ENCODE data around the gene NUDT19. TPM values are rescaled to one million over a fixed set of nuclear protein-coding genes. Genes with fewer than 3 reads are reported as not detected.
"Not testable (repeated sequence)": the region's sequence is repeated elsewhere in the genome, so short reads cannot be mapped to it uniquely, and the experiment has no call there.

The NUDT19 gene
- total RNA-seq, 1 donor from 2014 or later, result 17.3 TPM

DNA sequence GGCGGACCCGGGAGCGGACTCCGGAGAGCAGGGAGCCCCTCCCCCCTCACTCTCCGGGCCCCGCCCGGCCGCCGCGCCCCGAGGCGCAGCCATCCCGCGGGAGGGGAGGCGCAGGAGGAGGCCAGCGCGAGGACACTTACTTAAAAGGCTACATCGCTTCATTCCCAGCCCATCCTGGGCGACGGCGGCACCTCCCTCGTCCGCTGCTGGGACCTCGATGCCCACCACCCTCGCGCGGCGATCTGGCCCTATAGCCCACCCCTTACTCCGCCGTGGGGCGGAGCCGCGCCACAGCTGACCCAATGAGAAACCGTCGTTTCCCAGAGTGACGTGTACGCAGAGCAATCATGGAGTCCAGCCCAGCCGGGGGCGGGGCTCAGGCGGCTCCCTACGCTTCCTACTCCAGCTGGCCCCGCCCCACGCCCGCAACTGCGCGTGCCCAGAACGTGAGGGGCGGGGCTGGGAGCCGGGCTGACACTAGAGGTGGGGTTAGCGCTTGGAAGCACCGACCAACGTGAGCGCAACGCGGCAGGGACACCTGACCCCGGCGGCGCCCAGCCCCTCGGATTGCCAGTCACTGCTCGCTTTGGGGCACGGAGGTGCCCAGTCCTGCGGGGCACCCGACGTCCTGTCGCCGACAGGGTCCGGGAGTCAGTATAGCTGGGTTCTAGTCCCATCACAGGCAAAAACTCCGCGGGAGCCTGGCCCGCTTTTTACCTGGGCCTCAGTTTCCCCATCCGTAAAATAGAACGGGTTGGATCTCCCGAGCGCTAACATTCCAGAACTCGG lies 16.5 kb upstream of the NUDT19 start, which contains the start of gene ANKRD27:
ANKRD27 (minus strand) TSS at position 250 of the 789 bp plus-strand sequence. CDS start 16,165 bp downstream, outside the sequence.
- intact Hi-C loops (cut with micrococcal nuclease), result loop anchor here (1.0 to 10.0 kb wide), 6 partner anchors 16 to 1463 kb away; partner anchors contain the start of genes DPY19L3, NUDT19, PDCD5 and ZNF507

DNA sequence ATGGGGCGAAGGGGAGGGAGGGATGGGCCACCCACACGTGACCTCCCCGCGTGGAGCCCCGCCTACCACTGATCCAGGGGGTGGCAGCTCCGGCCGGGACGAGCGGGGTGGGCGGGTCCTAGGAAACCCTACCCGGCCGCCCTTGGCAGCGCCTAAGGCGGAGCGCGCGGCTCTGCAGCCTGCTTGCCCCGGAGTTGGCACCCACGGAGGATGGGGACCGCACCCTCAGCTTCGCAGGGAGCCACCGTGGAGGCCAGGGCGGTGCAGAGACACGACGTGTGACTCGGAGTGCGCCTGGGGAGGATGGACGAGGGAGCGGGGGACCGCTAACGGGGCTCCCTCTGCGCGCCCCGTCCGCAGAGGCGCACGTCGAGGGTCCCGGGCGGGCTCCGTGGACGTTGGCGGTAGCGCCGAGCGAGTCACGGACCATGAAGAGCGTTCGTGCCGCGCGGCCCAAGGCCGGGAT lies 15.9 kb upstream of the NUDT19 start, which contains the start of gene RGS9BP:
RGS9BP (plus strand) TSS at position 129 of the 466 bp plus-strand sequence. CDS start 416 bp downstream, outside the sequence.
- intact Hi-C loops (cut with micrococcal nuclease), result loop anchor here (1.0 to 10.0 kb wide), 6 partner anchors 16 to 1463 kb away; partner anchors contain the start of genes DPY19L3, NUDT19, PDCD5 and ZNF507

DNA sequence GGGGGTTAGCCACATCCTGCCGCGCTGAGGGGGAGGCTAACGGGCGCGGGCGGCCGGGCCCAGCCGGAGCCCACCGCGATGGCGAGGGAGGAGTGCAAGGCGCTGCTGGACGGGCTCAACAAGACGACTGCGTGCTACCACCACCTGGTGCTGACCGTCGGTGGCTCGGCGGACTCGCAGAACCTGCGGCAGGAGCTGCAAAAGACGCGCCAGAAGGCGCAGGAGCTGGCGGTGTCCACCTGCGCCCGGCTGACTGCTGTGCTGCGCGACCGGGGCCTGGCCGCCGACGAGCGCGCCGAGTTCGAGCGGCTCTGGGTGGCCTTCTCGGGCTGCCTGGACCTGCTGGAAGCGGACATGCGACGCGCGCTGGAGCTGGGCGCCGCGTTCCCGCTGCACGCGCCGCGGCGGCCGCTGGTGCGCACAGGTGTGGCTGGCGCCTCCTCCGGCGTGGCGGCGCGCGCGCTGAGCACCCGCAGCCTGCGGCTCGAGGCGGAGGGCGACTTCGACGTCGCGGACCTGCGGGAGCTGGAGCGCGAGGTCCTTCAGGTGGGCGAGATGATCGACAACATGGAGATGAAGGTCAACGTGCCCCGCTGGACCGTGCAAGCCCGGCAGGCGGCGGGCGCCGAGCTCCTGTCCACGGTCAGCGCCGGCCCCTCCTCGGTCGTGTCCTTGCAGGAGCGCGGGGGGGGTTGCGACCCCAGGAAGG lies 15.3 kb upstream of the NUDT19 start:
- intact Hi-C loops (cut with micrococcal nuclease), result loop anchor here (5.0 to 10.0 kb wide), 3 partner anchors 332 to 1464 kb away; partner anchors contain the start of gene ZNF507

DNA sequence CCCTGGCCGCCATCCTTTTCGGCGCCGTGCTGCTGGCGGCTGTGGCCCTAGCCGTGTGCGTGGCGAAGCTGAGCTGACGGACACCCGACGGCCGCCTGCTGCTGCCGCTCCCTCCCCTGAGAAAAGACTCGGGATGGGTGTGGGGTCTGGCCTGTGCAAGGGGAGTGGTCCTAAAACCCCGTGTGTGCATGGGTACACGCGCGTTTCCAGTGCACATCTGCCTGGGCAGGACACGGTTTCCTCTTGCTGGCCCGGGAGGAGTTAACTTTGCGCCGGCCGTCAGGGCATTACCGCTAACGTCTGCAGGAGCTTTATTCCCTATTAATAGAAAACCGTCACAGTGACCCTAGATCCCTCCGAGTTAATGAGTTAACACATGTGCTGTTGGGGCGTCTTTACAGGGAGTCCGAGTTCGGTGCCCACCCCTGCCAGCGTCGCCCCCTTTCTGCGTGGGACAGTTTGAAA lies 14.7 kb upstream of the NUDT19 start:
- intact Hi-C loops (cut with micrococcal nuclease), result loop anchor here (5.0 to 10.0 kb wide), 3 partner anchors 332 to 1465 kb away; partner anchors contain the start of gene ZNF507

DNA sequence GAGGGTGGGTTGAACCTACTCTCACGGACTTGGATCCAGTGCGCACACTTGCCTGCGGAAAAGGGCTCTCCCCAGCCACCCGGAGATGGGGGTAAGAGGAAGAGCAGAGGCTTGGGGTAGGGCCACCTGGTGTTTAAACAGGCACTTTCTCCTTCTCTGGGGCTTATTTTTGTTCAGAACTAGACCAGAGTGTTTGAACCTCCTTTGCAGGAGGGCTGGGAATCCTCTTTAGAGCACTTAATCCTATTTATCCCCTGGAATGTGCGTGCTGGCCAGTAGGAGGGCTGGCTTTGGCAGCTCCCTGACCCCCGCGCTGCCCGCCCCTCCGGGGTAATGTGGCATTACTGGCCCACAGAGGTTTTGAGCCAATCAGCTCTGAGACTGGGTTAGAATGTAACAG lies 14.0 kb upstream of the NUDT19 start:
- intact Hi-C loops (cut with micrococcal nuclease), result loop anchor here (5.0 to 10.0 kb wide), 3 partner anchors 333 to 1465 kb away; partner anchors contain the start of gene ZNF507

DNA sequence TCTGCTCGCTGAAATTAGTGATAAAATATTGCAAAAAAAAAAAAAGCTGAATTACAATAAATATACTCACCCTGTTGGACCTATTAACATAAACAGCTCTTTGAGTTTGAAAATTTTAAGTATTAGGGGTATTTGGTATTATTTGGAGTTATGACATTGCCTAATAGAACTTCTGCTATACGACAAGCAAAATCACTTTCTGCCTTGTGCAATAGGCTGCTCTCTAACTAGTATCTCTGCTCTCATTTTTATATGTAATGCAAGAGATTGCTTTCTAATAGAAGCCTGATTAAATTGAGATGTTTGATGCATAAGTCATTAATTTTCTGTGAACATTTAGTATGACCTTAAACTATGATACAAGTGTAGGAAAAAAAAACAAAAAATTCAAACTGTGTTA lies 10.6 kb upstream of the NUDT19 start:
- intact Hi-C loops (cut with micrococcal nuclease), result no loop called here

DNA sequence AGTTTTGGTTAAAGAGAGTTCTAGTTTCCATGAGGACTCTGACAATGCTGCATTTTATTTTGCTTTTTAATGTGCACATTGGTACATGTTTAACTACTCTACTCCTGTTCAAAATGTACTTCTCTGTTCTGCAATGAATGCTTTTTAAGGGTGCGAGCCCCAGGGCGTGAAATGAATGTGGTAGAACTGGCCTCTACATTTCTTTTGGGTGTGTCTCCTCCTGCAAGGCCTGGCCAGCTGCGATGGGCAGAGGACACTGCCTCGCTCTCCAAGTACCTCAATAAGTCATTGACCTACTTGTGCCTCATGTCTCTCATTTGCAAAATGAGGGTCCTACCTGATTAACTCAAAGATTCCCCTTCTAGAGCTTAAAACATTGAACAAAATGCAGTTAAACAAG lies 9.3 kb upstream of the NUDT19 start:
- intact Hi-C loops (cut with micrococcal nuclease), result no loop called here

DNA sequence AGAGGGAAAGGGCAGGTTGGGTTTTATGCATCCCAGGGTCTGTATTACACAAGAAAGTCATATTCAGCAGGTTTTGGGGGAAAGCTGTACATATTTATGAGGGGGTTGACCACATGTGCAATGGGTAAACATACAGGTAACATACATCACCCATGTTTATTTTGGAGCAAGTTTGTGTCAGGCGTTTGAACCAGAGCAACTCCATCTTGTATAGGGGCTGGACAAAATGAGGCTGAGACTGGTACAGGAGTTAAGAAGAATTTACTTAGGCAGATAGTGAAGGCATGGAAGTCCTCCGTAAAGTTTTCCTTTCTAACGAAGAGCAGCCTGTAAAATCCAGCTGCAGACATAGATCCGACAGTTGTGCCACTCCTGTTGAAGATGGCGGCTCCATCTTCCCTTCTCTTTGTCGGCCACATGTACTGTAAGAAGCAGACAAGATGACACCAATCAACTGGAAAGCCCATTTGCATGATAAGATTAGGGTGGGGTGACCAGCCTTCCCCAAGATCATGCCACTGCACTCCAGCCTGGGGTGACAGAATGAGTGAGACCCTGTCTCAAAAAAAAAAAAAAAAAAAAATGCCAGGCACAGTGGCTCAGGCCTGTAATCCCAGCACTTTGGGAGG lies 4.7 kb upstream of the NUDT19 start:
- intact Hi-C loops (cut with micrococcal nuclease), result no loop called here

DNA sequence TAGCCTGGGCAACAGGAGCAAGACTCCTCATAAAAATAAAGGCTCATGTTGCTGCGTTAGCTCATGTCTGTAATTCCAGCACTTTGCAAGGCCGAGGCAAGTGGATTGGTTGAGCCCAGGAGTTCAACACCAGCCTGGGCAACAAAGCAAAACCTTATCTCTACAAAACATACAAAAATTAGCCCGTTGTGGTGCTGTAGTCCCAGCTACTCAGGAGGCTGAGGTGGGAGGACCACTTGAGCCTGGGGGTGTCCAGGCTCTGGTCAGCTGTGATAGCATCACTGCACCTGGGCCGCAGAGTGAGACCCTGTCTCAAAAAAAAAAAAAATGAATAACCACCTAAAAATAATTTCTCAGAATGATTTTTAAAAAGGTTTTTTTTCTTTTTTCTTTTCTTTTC lies 3.9 kb upstream of the NUDT19 start:
- intact Hi-C loops (cut with micrococcal nuclease), result no loop called here

DNA sequence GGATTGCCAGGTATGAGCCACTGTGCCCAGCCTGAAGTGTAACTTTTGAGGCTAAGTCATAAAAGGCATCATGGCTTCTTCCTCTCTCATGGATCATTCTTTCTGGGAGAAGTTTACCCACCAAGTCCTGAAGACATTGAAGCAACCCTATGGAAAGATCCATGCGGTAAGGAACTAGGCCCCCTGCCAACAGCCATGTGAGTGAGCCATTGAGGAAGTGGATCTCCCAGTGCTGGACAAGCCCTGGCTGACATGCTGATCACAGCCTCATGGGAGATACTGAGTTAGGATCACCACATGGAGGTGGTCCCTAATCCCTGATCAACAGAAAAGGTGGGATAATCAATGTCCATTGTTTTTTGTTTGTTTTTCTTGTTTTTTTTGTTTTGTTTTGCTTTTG lies 3.3 kb upstream of the NUDT19 start:
- intact Hi-C loops (cut with micrococcal nuclease), result no loop called here

DNA sequence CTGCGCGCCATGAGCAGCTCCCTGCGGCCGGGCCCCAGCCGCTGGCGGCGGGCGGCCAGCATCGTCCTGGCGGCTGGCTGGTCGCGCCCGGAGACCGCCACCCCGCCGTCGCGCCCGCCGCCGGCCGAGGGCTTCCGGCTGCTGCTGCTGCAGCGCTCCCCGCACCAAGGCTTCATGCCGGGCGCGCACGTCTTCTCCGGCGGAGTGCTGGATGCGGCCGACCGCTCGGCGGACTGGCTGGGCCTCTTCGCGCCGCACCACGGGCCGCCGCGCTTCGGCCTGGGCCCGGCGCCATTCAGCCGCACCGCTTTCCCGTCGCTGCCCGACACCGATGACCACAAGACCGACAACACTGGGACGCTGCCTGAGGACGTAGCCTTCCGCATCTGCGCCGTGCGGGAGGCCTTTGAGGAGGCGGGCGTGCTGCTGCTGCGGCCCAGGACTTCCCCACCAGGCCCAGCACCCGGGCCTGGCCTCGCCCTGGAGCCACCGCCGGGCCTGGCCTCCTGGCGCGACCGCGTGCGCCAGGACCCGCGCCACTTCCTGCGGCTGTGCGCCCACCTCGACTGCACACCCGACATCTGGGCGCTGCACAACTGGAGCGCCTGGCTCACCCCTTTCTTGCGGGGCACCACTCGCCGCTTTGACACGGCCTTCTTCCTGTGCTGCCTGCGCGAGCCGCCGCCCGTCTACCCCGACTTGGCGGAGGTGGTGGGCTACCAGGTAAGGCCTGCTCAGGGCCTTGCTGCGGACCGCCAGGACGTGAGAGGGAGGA lies 518 bp downstream of the NUDT19 start:
- intact Hi-C loops (cut with micrococcal nuclease), result loop anchor here (1.0 to 5.0 kb wide), 6 partner anchors 17 to 1105 kb away; partner anchors contain the start of genes ANKRD27, KCTD15, PDCD5 and RGS9BP

DNA sequence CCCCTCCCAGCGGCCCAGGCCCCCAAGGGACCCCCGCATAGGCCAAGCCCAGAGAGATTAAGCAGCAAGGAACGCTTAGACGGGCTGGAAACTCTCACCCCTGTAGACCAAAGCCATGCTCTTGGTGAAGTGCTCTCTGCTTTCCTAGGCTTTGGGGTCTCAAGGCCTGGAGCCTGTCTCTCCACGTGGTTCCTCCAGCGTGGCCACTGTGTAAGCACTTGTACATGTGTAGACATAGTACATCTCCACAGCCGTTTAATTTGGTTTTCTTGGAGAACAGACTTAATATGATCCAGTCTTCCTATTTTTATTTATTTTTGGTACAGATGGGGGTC lies 1.1 kb downstream of the NUDT19 start:
- intact Hi-C loops (cut with micrococcal nuclease), result loop anchor here (2.0 to 5.0 kb wide), 5 partner anchors 100 to 1105 kb away; partner anchors contain the start of genes KCTD15, PDCD5 and ZNF507

DNA sequence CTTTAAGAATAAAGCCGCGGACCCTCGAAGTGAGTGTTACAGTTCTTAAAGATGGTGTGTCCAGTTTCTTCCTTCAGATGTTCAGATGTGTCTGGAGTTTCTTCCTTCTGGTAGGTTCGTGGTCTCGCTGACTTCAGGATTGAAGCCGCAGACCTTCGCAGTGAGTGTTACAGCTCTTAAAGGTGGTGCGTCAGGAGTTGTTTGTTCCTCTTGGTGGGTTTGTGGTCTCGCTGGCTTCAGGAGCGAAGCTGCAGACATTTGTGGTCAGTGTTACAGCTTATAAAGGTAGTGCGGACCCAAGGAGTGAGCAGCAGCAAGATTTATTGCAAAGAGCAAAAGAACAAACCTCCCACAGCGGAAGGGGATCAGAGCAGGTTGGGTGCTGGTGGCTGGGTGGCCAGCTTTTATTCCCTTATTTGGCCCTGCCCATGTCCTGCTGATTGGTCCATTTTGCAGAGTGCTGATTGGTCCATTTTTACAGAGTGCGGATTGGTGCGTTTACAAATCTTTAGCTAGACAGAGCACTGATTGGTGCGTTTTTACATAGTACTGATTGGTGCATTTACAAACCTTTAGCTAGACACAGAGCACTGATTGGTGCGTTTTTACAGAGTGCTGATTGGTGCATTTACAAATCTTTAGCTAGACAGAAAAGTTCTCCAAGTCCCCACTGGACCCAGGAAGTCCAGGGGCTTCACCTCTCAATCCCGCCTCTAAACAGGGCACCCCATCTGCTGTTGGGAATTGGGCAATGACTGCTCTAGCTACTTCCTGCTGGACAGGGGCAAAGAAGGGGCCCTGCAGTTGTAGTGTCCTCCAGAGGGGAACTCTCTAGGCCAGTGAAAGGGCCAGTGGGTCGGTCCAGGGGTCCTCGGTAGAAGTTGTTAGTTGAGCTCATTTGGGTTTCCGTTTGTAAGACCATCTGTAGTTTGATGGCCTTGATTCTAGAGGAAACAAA lies 1.8 kb downstream of the NUDT19 start:
- intact Hi-C loops (cut with micrococcal nuclease), result loop anchor here (2.0 to 5.0 kb wide), 5 partner anchors 99 to 1104 kb away; partner anchors contain the start of genes KCTD15, PDCD5 and ZNF507

DNA sequence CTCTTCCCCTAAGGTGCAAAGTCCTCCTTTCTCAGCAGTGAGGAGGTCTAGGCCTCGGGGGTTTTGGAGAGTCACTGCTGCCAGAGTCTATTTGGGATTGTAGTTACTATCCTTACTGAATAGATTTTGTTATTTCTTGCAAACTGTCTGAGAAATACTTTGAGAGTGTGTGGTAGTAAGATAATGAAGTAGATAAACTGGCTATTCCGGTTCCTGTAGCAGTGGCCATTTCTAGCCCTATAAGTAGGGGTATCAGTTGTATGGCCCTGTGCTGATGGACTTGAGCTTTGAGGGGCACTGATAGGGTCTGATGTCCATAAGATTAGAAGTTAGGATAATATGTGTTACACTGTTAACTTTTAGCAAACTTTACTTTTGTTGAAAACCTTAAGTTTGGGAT lies 2.7 kb downstream of the NUDT19 start:
- intact Hi-C loops (cut with micrococcal nuclease), result loop anchor here (5.0 kb wide), 4 partner anchors 98 to 1103 kb away; partner anchors contain the start of genes KCTD15, PDCD5 and ZNF507

DNA sequence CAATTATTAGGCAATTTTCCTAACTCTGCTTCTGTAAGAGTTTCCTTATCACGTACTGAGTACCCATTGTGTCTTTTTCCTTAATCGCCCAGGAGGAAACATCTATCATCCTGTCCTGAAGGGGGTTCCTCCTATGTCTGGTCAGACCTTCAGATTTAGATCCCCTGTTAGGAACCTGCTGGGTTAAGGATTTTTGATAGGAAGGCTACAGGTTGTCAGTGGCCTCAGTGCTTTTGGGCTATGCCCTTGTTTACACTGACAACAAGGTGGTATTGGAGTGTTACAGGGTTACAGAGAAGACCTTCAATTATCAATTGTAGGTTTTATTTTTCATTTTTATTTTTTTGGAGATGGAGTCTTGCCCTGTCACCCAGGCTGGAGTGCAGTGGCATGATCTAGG lies 3.2 kb downstream of the NUDT19 start:
- intact Hi-C loops (cut with micrococcal nuclease), result loop anchor here (5.0 kb wide), 4 partner anchors 97 to 1102 kb away; partner anchors contain the start of genes KCTD15, PDCD5 and ZNF507

DNA sequence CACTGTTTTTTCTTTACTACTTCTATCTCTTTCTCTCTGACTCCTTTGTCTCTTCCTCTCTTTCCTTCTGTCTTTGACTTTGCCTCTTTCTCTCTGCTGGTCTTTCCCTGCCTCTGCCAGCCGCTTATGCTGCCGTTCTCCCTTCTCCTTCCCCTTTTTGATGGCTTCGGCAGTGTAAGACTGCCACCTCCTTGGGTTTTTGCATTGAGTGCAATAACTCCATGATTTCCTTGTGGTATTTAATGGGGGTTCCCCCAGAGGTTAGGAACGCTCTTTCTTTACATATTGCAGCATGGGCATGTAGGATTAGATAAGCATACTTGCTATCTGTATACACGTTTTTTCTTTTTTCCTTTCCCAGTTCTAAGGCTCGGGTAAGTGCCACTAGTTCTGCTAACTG lies 3.9 kb downstream of the NUDT19 start:
- intact Hi-C loops (cut with micrococcal nuclease), result not testable (repeated sequence)

DNA sequence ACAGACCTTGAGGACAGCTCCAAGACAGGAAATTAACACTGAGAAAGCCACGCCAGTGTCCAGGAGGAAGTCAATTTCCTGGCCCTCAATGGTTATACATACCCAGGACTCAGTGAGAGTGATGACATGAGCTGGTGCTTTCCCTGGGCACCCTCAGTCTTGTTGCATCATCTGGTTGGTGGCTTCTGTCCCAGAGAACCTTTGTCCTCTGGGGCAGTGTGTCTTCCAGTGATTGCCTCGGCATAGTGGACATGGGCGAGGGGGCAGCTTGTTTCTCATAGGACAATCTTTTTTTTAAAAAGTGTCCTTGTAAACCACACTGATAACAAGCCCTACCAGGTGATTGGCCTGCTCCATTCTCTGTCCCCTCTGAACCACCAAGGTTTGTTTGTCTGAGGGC lies 5.2 kb downstream of the NUDT19 start:
- intact Hi-C loops (cut with micrococcal nuclease), result not testable (repeated sequence)

DNA sequence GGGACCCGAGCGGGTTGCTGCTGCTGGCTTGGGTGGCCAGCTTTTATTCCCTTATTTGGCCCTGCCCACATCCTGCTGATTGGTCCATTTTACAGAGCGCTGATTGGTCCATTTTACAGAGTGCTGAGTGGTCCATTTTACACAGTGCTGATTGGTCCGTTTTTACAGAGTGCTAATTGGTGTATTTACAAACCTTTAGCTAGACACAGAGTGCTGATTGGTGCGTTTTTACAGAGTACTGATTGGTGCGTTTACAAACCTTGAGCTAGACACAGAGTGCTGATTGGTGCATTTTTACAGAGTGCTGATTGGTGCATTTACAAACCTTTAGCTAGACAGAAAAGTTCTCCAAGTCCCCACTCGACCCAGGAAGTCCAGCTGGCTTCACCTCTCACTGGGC lies 8.5 kb downstream of the NUDT19 start:
- intact Hi-C loops (cut with micrococcal nuclease), result not testable (repeated sequence)

DNA sequence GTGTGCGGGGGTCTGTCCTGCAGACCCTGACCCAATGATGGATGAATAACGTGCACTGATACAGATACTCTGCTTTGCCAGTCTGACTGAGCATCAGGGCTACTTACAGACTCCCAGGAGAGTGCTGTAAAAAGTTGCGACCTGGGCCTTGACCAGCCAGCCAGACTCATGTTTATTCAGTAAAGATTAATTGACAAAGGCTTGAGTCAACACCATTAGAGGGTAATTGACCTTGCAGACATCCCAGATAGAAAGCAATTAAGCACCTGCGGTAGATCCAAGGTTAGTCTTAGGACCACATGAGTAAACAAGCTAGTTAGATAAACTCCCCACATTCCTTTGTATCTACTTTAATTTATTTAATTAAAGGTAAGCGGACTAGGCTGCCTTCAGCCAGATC lies 10.4 kb downstream of the NUDT19 start:
- intact Hi-C loops (cut with micrococcal nuclease), result no loop called here

All from T-helper 2 cell treated with Interferon-gamma antibody and Interleukin-4, amounts not matched to agents 100 ng/mL and 5 ng/mL, for 36 hours (primary cell).